GM19455 (cell line): Measurements from ENCODE around the gene SEC24C.
A peak's percentile ranks its signal among the peaks of the same experiment; 100 is the strongest.
"Not testable (repeated sequence)": the region's sequence is repeated elsewhere in the genome, so short reads cannot be mapped to it uniquely, and the experiment has no call there.

Experiments used
- ATAC-seq: cut with Tn5 transposase; IDR thresholded peaks from one replicate; pipeline ENCODE4 v1.9.1; 2021; ENCODE audit not compliant: unreplicated experiment

The SEC24C gene

DNA sequence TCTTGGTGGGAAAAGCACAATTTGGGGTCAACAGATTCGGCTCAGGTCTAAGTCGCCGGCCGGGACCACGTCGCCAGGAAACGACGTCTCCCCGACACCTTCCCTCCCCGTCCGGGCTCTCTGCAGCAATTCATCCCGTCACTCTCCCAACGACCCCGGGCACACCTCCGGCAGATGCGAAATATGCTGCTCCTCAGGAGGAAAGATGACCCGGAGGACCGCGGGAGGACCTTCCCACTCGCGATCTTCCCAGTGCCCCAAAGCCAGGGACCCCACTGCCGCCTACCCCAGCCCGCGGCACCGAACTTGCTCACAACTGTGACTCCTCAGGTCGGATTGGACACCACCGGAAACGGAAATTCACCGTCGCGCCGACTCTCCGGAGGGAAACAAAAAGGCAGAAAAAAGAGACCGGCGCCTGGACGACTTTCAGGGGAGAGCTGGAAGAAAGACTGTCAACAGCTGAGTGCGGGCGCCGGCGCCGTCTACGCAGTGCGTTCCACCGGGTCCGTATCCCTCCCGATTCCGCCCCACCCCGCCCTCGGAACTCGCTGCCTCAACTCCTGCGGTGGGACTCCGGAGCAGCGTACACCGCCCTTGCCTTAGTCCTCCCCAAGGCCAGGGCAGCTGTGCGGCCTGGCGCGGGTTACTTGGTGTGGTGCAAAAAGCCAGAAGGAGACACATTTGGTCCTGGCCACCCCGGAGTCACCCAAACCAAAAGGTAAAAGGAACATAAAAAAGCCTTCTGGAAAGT lies 13.8 kb upstream of the SEC24C start:
- peak; percentile 77 for ATAC-seq

DNA sequence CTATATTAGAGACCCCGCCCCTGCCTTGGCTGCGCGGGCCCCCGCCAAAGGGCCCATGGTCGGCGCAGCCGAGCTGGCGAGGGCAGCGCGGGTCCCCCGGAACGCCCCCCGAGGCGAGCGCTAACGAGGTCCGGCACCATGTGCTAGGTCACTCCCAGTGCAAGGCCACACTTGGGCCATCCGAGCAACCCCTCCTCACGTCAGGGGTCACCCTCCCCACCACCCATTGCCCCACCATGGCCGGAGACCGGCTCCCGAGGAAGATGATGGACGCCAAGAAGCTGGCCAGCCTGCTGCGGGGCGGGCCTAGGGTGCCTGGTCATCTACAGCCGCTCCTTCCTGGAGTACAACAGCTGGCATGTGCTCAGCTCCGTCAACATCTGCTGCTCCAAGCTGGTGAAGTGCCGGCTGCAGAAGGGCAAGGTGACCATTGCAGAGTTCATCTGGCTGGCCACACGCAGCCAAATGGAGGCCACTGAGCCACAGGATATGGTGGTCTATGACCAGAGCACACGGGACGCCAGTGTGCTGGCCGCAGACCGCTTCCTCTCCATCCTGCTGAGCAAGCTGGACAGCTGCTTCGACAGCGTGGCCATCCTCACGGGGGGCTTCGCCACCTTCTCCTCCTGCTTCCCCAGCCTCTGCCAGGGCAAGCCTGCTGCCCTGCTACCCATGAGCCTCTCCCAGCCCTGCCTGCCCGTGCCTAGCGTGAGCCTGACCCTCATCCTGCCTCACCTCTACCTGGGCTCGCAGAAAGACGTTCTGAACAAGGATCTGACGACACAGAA lies 12.4 kb upstream of the SEC24C start:
- ATAC-seq, result no peak

DNA sequence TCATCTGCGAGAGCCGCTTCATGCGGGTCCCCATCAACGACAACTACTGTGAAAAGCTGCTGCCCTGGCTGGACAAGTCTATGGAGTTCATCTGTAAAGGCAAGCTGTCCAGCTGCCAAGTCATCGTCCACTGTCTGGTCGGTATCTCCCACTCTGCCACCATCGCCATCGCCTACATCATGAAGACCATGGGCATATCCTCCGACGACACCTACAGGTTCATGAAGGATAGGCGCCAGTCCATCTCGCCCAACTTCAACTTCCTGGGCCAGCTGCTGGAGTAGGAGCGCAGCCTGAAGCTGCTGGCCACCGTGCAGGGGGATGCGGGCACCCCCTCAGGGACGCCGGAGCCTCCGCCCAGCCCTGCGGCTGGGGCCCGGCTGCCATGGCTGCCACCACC lies 11.7 kb upstream of the SEC24C start:
- ATAC-seq, result no peak

DNA sequence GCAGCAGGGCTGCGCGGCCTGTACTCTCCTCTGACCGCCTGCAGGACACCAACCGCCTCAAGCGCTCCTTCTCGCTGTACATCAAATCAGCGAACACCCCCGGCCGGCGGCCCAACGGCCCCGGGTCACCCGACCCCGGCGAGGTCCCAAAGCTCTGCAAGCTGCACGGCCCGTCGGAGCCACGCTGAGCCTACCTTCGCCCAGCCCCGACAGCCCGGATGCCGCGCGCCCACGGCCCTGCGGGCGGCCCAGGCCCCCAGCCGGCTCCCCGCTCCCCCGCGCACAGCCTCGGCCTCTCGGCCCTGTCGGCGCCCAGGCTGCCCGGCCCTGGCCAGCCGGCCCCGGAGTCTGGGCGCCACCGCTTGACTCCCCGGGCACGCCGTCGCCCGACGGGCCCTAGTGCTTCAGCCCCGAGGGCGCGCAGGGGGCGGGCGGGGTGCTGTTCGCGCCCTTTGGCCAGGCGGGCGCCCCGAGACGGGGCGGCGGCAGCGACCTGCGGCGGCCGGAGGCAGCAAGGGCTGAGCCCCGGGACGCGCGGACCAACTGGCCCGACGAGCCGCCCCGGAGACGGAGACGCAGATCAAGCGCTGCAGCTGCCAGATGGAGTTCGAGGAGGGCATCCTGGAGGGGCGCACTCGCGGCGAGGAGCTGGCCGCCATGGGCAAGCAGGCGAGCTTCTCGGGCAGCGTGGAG lies 11.1 kb upstream of the SEC24C start:
- no peak for ATAC-seq

DNA sequence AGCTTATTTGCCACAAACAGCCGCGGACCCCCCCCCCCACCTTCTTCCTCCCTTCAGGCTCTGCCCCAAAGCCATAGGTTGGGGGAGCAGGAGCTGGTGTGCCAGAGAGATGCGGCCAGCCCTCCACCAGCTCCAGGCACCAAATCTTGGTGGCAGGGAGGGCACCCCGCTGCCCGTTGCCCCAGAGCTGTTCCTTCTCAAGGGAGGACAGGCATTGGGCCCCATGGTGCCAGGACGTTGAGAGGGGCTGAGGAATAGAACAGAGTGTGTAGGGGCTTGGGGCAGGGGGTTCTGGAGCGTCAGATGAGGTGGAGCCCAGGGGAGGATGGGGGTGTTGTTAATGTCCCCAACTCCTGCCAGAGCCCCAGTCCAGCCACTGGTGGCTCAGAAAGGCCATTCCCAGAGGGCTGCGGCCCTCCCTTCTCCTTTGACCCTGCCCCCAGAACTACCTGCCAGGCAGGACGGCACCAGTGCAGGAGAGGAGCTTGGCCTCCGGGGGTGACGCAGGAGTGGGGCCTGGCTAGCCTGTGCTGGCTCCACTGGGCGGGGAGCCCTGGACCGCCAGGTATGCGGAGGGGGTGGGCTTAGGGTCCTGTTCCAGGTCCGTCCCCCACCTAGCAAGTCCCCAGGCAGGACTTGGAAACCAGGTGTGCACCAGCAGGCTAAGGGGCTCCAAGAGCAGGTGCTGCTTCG lies 10.0 kb upstream of the SEC24C start:
- ATAC-seq, result no peak

DNA sequence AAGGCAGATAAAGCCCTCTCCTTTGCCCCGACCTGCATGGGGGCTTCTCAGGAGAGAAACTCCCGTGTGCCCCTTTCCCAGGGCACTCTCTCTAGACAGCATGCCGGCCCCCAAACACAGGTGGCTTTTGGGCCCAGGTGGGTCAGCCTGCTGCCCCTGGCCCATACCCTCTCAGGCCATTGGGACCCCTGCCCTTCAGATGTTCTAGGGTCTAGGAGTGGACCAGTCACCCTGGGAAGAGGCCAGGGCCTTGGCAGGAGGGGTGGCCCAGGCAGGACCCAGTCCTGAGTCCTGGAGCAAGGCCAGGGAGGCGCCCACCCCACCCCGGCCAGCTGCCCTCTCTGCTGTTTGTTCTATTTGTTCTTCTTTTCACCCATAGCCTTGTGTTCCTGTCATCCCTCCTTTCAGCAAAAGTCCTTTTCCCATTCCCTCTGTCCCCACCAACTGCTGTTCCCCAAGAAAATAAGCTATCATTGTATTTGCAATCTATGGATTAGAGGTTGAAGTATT lies 9.3 kb upstream of the SEC24C start:
- ATAC-seq, result no peak

DNA sequence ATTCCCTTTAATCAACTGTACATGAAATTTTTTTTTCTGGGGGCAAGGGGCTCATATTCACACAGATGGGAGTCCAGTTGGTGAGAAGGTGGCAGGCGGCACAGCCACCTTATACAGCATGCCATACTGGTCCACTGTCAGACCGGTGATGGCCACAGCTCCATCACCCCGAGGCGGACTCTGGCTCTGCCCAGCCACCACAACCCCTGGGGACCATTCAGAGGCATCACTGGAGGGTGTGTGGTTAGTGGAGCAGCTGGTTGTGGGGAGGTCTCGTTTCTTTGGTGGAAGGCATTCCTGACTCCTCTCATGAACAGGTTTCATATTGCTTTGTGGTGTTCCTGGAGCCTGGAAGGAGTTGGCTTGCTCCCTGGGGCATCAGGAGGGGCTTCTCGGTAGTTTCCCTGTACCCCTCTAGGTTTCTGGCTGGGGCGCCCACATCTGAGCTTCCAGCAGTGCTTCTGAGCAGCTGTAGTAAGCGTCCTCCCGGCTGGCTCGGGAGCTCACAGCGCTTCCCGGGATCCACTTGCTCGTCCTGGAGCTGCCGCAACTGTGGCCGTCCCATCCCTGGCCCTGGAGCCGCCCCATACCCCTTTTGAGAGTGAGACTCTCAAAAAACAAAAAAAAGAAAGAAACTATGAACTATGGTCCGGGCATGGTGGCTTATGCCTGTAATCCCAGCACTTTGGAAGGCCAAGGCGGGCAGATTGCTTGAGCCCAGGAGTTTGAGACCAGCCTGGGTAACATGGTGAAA lies 3.5 kb upstream of the SEC24C start:
- ATAC-seq, result not testable (repeated sequence)

DNA sequence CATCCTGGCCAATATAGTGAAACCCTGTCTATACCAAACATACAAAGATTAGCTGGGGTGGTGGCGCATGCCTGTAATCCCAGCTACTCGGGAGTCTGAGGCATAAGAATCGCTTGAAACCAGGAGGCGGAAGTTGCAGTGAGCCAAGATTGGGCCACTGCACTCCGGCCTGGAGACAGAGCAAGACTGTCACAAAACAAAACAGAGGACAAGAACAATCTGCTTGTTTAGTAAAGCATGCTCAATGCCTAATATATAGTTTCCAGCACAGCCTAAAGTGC lies 1.8 kb upstream of the SEC24C start:
- no peak for ATAC-seq

DNA sequence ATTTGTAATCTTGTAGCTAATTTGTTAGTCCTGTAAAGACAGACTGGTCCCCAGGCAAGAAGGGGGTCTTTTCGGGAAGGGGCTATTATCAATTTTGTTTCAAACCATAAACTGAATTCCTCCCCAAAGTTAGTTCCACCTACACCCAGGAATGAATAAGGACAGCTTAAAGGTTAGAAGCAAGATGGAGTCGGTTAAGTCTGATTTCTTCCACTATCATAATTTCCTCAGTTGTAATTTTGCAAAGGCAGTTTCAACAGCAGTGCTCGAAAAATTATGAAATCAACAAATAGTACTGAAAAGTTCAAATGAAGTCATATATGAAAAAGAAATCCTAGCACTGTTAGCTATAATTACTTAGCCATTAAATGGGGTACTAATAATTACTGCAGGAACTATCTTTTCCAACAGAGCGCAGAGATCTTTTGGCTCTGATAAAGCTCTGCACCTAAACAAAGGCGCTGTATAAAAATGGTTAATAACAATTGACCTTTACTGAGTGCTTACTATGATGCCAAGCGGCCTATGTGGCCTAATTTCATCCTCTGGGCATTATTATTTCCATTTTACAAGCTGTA lies 756 bp upstream of the SEC24C start:
- ATAC-seq, result no peak

DNA sequence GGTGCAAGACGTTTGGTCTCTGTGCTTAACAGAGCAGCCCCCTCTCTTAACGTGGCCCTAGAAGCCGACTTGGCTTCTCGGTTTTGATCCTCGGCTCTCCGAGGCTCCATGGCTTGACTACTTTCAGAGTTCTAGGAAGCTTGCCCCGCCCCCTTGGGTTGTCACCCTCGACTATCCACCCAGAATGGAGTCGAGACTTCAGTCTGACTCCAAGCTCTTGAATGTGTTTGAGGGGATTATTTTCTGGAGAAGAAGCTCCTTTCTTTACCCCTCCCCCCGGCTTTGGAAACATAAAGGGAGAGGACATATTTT lies 448 bp downstream of the SEC24C start:
- peak; percentile 40 for ATAC-seq

DNA sequence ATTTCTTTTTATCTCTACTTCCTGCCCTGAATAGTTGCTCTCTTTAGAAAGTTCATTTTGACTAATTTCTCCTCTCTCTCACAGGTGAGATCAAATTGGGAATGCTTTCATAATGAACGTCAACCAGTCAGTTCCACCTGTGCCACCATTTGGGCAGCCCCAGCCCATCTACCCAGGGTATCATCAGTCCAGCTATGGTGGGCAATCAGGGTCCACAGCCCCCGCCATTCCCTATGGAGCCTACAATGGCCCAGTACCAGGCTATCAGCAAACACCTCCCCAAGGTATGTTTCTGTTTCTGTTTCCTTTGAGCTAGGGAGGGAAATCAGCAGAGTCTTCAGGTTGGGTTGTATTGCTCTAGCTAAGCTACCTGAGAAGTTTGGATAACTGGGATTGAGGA lies 2.5 kb downstream of the SEC24C start:
- no peak for ATAC-seq

DNA sequence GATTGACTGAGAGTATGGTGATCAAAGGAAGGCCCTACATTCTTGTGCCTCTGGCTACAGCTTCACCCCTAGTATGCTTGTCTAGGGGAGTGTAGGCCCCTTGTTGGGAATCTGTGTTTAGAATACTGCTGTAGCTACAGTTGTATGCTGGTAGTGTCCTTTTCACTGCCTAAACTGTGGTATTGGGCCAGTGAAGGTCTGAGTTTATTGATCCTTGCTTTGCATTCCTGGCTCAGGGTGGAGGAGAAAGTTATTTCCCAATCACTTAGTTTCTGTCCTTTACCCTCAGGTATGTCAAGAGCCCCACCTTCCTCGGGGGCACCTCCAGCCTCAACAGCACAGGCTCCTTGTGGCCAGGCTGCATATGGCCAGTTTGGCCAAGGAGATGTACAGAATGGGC lies 6.6 kb downstream of the SEC24C start:
- no peak for ATAC-seq

DNA sequence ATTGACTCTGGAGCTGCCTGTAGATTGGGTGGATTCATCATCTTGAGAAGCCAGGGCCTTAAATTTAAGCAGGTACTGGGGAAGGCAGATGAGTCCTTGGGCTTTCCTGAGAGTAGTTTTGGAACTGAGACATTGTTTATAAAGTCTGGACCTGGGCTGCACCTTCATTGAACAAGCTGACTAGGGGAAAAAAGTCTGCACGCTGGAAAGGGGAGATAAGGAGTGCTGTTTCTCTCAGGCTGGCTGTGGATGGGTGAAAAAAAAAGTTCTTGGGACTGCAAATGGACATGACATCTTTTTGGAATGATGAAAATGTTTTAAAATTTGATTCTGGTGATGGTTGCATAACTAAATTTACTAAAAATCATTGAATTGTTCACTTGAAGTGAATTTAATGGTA lies 12.0 kb downstream of the SEC24C start:
- ATAC-seq, result no peak

DNA sequence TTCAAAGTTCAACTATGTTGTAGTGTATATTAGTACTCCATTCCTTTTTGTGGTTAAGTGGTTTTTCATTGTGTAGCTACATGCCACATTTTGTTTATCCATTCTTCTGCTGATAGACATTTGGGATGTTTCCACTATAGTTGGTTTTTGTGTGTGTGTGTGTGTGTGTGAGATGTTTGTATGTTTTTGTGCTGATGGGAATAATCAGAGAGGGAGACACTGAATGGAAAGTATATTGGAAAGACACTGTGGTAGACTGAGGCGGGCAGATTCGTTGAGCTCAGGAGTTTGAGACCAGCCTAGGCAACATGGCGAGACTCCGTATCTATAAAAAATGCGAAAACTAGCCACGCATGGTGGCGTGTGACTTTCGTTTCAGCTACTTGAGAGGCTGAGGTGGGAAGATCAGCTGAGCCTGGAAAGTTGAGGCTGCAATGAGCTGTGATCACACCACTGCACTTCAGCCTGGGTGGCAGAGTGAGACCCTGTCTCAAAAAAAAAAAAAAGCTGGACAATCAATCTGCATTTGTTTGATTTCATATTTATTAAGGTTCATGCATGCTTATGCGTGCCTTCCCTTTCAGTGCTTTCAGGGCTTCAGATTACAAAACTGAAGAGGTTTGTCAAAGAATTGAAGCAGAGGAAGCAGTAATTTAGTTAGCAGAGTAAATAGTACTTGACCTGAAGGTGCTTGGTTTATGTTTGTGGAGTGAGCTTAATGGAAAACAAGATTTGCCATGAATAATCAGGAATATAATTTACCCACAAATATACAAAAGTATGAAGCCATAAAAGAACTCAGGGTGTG lies 14.7 kb downstream of the SEC24C start:
- no peak for ATAC-seq

DNA sequence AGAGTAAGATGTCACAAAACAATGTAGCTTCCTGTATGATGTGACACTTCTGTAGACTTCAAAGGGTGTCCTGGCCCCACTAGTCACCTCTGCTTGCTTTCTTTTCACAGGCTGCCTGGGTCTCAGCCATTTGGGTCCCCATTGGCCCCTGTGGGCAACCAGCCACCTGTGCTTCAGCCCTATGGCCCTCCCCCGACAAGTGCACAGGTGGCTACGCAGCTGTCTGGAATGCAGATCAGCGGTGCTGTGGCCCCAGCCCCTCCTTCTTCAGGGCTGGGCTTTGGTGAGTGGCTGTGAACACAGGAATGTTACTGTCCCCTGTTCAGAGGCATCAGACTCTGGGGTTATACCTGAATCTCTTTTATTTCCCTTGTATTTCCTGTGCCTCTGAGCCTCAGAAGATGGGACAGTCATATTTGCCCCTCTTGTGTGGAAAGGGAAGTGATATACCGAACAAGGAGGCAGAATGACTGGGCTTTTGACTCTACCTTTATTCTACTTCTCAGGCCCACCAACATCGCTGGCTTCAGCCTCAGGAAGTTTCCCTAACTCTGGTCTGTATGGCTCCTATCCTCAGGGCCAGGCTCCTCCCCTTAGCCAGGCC lies 15.4 kb downstream of the SEC24C start:
- ATAC-seq, result no peak

DNA sequence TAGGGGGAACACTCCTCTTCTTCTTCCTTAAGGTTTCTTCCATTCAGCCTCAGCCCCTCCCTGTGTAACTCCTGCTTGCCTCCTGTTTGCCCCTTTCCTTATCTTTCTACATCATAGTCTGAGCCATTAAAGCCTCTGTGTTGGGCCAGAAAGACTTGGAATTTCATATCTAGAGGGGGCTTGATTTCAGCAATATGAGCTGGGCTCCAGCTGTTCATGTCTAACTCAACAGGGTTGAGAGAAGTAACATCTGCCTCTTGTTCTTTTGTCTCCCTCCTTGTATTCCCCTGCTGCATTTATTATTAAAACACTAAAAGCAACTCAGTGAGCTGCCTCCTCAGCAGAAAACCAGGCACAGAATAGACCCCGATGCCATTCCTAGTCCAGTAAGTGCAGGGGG lies 17.6 kb downstream of the SEC24C start:
- ATAC-seq, result no peak

DNA sequence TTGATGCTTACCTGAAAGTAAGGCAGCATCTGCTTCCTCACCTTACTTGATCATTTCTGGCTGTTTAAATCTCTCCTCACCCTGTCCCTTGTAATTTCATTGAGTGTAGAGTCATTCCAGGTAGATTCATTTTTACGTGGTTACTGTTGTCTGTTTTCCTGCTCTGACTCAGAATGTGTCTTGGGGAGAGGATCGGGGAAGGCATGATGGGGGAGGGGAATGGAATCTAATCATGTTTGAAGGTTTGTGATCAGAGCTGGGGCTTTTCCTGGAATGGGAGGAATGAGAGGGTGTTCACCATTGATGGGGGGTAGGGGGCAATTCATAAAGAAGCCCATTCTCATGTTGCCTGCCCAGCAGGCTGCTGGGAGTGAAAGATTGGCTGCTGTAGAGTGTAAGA lies 18.7 kb downstream of the SEC24C start:
- no peak for ATAC-seq

DNA sequence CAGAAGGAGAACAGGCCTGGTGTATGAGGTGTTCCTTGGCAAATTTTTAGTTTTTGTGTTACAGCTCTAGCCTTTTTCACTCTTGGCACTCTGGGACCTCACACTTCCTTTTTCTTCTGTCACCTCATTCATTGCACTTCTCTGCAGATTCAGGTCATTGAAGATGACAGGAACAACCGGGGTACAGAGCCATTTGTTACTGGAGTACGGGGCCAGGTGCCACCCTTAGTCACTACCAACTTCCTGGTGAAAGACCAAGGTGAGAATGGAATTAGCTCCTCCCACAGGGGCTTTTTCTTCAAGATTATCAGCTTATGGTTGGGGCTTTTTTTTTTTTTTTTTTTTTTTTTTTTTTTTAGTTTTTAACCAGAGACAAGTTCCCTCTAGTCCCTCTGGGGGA lies 19.2 kb downstream of the SEC24C start:
- ATAC-seq, result no peak

DNA sequence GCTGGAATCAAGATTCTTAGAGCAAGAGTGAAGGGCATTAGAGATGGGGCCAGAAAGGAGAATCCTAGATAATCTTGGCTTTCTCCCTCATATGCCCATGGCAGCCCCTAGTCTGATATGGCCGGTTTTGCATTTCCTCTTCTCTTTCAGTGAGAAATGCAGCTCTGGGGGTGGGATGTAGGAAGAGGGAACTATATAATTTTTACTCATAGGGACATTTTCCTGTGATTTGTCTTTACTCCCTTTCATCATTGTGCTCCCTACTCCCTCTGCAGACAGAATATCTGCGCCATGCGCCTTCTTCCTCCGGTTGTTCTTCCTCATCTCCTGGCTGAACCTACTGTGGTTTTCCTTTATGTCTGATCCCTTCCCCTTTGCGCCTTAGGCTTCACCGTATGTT lies 20.9 kb downstream of the SEC24C start:
- ATAC-seq, result no peak
